ENCODE results near the gene PPFIBP1. TPM values are rescaled to one million over a fixed set of nuclear protein-coding genes. Genes with fewer than 3 reads are reported as not detected.

The PPFIBP1 gene
- total and polyA plus RNA-seq, 2 of the 4 experiments (the other 2 are of a cell fraction), result 30.4 to 72.2 TPM

GRCh38 chr12:27695556-27696292 lies 171.7 kb downstream of the PPFIBP1 start:
- no peak for TF ChIP-seq RCOR1 (IDR thresholded peaks at IDR 0.05; ENCODE audit: insufficient replicate concordance, low read length)
- no peak for TF ChIP-seq BHLHE40 (IDR thresholded peaks at IDR 0.05; ENCODE audit: low read depth, low read length)
- TF ChIP-seq MAFK (IDR thresholded peaks at IDR 0.05; ENCODE audit: low read depth, low read length), result no peak
- TF ChIP-seq CTCF (conservative IDR thresholded peaks at IDR 0.05; ENCODE audit: low read depth, low read length), result no peak
- TF ChIP-seq FOS (IDR thresholded peaks at IDR 0.05; ENCODE audit: low read depth, low read length), result no peak
- TF ChIP-seq CEBPB (IDR thresholded peaks at IDR 0.05; ENCODE audit: low read depth, low read length), result no peak
- H4K91ac ChIP-seq (ENCODE audit: insufficient read depth, low read depth, low read length), result no peak overlapping the region
- no TSS peak for BruUV-seq (replicated peaks)
- H2AFZ ChIP-seq (replicated peaks; ENCODE audit: low read length, poor library complexity), result no peak overlapping the region
- no peak overlapping the region for H3K4me3 ChIP-seq (ENCODE audit: insufficient read depth, low read depth, low read length)
- no peak overlapping the region for H3K27ac ChIP-seq (ENCODE audit: insufficient read depth, low read length)
- no peak overlapping the region for H3K9ac ChIP-seq (ENCODE audit: low read depth, low read length)
- no peak overlapping the region for H3K4ac ChIP-seq (ENCODE audit: low read depth, low read length)
- peaks cover 21% of the 10 kb centered on the region for H3K36me3 ChIP-seq (ENCODE audit: control insufficient read depth, insufficient read depth, low read length)
- H3K9me1 ChIP-seq (ENCODE audit: insufficient read depth, low read length), result no peaks in the 10 kb centered on the region
- no peak overlapping the region for H3K18ac ChIP-seq (ENCODE audit: low read depth, low read length)
- in situ Hi-C loops (cut with MboI; ENCODE audit: low sequenced_read_pairs), result no loop called here
- ATAC-seq (ENCODE audit: low read depth) (no peak), DNase-seq (peak; percentile 31)
- H2BK120ac ChIP-seq (ENCODE audit: low read depth, low read length), result no peak overlapping the region
- H4K5ac ChIP-seq (ENCODE audit: low read depth, low read length), result no peak overlapping the region
- no peak overlapping the region for H3K56ac ChIP-seq (ENCODE audit: extremely low read depth, insufficient read depth, low read length)
- H3K9me3 ChIP-seq (ENCODE audit: control insufficient read depth, insufficient read depth, low read length), result no peaks in the 10 kb centered on the region
- no peaks in the 10 kb centered on the region for H4K20me1 ChIP-seq (ENCODE audit: insufficient read depth, low read length)
- no peak overlapping the region for H2BK20ac ChIP-seq (ENCODE audit: low read depth, low read length)
- H3K79me1 ChIP-seq (ENCODE audit: low read depth in 1 of 2, low read length in 2 of 2), result peaks cover 0 to 3% of the 10 kb centered on the region in 2 experiments; a peak in 2 of 4 replicates
- no peak overlapping the region for H3K4me2 ChIP-seq (ENCODE audit: low read depth, low read length)
- intact Hi-C loops (cut with micrococcal nuclease), result no loop called here
- no peak overlapping the region for H2AK9ac ChIP-seq (replicated peaks; ENCODE audit: low read depth, low read length, poor library complexity)
- H3K27me3 ChIP-seq (ENCODE audit: control insufficient read depth, insufficient read depth, low read length), result no peaks in the 10 kb centered on the region
- no peak overlapping the region for H3K23ac ChIP-seq (ENCODE audit: low read depth, low read length)
- H2BK15ac ChIP-seq (ENCODE audit: low read depth, low read length), result no peak overlapping the region
- H2AK5ac ChIP-seq (ENCODE audit: low read depth, low read length), result no peak overlapping the region
- no peak overlapping the region for H2BK5ac ChIP-seq (ENCODE audit: low read depth, low read length, poor library complexity, severe bottlenecking)
- dilution Hi-C loops (cut with HindIII; ENCODE audit: low sequenced_read_pairs, unreplicated experiment), result no loop called here
- no peaks in the 10 kb centered on the region for H3K4me1 ChIP-seq (ENCODE audit: control insufficient read depth, insufficient read depth, low read length)
- ChIA-PET CTCF (no interaction called here), POLR2A (ENCODE audit: unreplicated experiment) (no interaction called here)
- no CpG with 5 or more reads among the region's 6 CpGs for WGBS, 2 experiments (ENCODE audit: extremely low coverage in 2 of 2, insufficient read length in 1 of 2)
- no peak overlapping the region for H4K8ac ChIP-seq (ENCODE audit: low read depth in 2 of 2, low read length in 2 of 2)
- no peak overlapping the region for H3K14ac ChIP-seq (replicated peaks; ENCODE audit: low read depth, low read length)

Measured in IMR-90 (cell line).